Epidermal melanocyte (primary cell): Measurements from ENCODE around the gene MARK3.
A peak's percentile ranks its signal among the peaks of the same experiment; 100 is the strongest.
"Not testable (repeated sequence)": the region's sequence is repeated elsewhere in the genome, so short reads cannot be mapped to it uniquely, and the experiment has no call there.

Source experiments
- DNase-seq: peaks from one replicate; pipeline ENCODE4 v3.0.0; 2011; ENCODE audit warnings: low spot score; ENCODE audit not compliant: insufficient read length

The MARK3 gene

GRCh38 chr14:103524002-103524935, 139.1 kb downstream of the MARK3 start:
- DNase-seq = no peak

DNA sequence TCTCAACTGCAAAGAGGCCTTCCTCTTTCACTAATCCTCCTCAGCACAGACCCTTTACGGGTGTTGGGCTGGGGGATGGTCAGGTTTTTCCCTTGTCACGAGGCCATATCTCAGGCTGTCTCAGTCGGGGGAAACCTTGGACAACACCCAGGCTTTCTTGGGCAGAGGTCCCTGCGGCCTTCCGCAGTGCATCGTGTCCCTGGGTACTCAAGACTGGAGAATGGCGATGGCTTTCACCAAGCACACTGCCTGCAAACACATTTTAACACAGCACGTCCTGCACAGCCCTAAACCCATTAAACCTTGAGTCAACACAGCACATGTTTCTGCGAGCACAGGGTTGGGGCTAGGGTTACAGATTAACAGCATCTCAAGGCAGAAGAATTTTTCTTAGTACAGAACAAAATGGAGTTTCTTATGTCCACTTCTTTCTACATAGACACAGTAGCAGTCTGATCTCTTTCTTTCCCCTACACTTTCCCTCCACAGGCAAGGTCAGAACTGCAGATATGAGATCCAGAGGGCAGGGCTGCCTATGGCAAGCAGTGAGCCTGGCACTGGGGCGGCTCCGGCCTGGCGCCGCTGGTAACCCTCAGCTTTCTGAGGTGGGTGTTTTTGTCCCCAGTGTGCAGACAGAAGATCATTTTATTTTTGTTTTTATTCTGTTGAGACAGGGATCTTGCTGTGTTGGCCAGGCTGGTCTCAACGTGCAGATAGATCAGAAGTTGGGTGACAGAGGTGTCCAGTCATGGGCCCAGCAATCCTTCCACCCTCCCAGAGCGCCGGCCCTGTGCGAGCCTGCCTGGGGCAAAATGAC, 140.4 kb downstream of the MARK3 start:
- DNase-seq = not testable (repeated sequence)

- DNase-seq = no peak
Measured at GRCh38 chr14:103526247-103526913, 141.2 kb downstream of the MARK3 start.

GRCh38 chr14:103526914-103527248, 141.7 kb downstream of the MARK3 start:
- no peak for DNase-seq

- no peak for DNase-seq
Measured at GRCh38 chr14:103527408-103528145, 142.4 kb downstream of the MARK3 start.

DNA sequence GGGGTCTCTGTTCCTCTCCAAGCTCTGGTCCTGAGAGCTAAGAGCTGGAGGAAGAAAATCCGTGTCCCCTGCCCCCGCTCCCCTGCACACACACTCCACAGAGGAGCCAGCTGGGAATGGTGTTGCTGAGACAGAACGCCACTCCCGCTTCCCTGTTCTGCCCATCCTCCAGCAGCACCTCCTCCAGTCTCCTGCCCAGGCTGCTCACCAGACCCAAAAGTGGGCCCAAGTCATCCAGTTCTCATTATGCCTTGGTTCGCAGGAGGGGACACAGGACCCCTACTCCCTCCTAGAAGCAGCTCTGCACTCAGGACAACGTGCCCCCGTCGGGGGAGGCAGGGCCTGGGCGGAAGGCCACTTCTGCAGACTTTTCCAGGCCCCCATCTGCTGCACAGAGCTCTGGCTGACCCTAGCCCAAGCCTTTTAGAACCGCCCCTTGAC, 143.0 kb downstream of the MARK3 start:
- DNase-seq = peak; percentile 52

GRCh38 chr14:103528587-103529382, 143.6 kb downstream of the MARK3 start, which contains the start of gene TRMT61A:
Gene TRMT61A, plus strand, starts transcription at chr14:103529196. Its CDS starts 783 bp downstream, at chr14:103529979.
- DNase-seq = peak; percentile 100

- no peak for DNase-seq
Measured at GRCh38 chr14:103529383-103530365, 144.5 kb downstream of the MARK3 start.

DNA sequence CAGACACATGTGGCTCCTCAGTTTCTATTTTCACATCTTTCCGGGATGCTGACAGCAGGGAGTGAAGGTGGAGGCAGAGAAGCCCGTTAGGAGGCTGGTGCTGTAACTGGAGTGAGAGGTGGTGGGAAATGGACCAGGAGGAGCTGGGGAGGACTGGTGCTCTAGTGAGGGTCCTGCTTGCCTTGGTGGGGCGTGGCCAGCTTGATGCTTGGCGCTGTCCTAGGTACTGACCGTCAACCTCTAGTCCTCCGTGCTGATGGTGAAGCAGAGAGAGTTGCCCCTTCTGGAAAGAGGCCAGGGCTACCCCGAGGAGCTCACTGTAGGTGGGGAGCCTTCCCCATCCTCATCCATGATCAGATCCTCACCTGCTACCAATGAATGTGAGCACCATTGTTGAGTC, 145.2 kb downstream of the MARK3 start:
- DNase-seq = no peak

DNA sequence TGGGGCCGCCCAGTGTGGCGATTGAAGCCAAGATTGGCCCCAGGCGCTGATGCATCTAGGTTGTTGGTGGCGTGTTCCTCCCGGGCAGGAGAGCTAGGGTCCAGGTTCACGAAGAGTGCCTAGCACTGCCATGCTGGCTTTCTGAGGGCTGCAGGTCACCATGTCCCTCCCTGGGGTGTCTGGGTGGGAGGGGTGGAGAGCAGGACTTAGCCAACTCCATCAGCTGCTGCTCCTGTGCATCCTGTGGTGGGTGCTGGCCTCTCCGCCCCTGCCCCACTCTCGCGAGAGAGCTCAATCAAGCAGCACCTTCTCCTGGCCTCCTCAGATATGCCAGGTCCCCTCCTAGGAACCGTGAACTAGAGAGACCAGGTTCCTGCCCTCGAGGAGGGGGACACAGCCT, 145.6 kb downstream of the MARK3 start:
- DNase-seq = no peak

DNA sequence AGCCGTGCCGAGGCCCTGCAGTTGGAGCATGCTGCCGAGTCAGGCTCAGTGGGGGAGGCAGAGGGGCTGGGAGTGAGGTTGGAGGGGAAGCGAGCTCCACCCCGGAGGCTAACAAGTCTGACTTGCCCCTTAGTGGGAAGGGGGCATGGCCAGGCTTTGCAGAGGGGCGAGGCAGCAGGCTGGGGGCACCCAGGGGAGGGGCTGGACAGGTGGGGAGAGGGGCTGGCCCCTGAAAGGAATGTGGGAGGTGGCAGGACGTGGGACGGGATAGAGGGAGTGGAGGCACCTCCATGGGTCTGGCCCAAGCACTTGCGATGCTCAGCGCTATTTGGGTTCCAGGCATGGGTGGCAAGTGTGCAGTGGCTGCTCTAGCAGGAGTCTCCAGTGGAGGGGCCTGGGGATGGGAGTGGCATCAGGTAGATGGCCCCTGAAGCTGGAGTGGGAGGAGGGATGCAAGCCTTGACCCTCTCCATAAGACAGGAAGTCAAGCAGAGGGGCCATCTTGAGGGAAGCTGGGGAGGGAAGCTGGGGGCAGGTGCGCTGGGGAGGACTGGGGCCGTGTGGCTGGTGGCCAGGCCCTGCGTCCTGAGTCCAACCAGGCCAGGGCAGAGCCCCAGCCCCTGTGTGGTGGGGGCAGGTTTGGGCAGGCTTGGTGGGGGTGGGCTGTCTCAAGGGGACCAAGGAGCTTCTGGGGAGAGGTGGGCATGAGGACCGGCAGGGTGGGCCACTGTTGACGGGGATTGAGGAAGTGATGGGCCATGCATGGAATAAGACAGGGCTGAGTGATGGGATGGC, 146.4 kb downstream of the MARK3 start:
- DNase-seq = no peak

- no peak for DNase-seq
Measured at GRCh38 chr14:103532216-103533136, 147.3 kb downstream of the MARK3 start.

DNA sequence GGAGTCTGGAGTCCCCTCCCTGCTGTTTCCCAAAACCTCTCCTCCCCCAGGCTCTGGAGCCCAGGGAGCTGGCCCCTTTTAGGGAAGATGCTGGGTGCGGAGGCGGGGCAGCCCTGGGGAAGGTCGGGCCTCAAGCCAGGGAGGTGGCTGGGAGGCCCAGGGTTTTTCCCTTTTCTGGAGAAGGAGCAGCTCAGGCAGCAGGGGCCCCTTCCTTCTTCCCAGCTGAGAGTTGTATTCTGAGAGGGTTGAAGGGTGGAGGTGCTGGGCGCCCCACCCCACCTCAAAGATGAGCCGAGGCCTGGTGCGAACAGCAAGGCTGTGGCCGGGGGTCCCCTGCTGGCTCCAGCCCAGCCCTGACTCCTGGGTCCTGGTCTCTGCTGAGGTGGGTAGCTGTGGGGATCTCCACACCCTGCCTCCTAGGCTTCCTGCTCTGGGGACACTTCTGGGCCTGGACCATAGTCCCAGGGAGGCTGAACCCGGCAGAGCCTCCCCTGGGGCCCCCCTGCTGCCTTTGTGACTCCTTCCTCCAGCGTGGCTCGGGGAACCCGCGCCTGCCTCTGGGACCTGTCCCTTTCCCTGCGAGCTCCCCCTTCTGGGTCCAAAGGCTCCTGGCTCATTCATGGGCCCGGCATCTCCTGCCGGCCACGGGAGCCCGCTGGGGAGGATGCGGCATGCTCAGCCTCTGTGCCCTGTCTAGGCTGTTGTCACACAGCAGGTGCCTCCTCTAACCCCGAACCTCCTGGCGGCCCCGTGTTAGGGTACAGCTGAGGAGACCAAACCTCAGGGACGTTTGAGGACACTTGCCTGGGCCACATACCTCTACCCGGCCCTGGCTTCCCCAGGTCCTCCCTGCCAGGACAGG, 148.2 kb downstream of the MARK3 start:
- DNase-seq = no peak

DNA sequence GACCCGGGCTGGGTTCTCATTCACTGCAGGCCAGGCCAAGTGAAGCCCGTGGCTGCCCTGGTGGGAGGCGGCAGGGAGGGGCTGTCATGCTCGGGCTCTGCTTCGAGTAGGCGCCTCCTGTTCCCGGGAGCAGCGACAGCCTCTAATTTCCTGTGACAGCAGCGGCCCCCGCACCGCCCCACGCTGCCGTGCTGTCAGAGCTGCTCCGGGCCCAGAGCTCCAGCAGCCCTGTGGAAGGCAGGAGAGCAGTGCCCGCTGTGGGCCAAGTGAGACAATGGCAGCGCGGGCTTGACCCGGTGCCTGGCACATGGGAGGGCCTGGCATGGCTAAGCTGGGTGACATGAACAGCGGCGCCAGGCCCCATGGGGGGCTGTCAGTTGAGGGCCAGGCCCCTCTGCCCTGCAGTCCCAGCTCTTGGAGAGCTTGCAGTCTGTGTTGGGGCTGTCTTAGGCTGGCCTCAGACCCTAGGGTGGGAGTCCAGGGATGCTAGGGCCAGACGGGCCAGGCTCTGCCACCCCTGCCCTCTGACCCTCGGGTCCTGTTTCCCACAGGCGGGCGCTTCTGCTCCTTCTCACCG, 148.9 kb downstream of the MARK3 start:
- no peak for DNase-seq

DNA sequence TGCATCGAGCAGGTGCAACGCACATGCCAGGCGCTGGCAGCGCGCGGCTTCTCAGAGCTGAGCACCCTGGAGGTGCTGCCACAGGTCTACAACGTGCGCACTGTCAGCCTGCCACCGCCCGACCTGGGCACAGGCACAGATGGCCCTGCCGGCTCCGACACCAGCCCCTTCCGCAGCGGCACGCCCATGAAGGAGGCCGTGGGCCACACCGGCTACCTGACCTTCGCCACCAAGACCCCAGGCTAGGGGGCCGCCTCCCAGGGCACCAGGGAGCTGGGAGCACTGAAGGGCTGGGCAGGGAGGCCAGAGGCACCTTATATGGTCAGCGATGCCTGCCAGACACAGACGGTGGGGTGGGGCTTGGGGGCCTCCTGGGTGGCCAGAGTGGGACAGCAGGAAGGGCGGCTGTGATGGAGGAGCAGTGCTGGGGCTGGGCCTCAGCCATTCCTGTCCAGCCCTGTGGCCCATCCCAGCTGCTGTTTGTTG, 149.4 kb downstream of the MARK3 start:
- DNase-seq = no peak
